GM12892 (cell line): Measurements from ENCODE around the gene ARID1B.

ENCODE experiments used
- POLR2A ChIP-seq: IDR thresholded peaks from 2 replicates; pipeline ENCODE4 v1.6.1; 2011; ENCODE audit warnings: low read depth, low read length, control low read depth
- POLR2AphosphoS5 ChIP-seq: IDR thresholded peaks from 2 replicates; pipeline ENCODE4 v1.6.1; 2011; ENCODE audit warnings: low read depth, low read length, control low read depth
- TAF1 ChIP-seq: IDR thresholded peaks from 2 replicates; pipeline ENCODE4 v1.6.1; 2011; ENCODE audit warnings: low read depth, mild to moderate bottlenecking, control low read depth, low read length, borderline replicate concordance

DNA sequence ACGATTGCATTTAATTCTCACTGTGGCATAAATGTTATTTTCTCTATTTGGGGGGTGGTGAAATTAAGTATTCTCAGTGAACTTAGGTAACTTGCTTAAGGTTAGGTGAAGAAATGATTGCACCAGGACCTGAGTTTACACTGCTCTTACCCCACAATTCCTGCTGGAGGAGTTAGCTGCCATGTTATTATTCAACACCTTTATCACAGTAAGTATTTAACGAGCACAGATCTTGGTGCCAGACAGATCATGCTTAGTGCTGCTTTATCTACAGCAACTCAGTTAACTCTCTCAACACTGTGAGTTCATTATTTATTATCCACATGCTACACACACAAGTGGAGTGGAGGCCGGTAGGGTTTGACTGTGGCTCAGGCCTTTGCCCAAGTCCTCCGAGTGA lies 296.4 kb downstream of the ARID1B start:
- TF ChIP-seq POLR2AphosphoS5 (no peak), POLR2A (no peak), TAF1 (no peak)
